Measurements from ENCODE around the gene SCAF1. TPM values are rescaled to one million over a fixed set of nuclear protein-coding genes. Genes with fewer than 3 reads are reported as not detected.

SCAF1 gene
- total and polyA plus RNA-seq, 9 of the 15 experiments (the other 6 are each of a cell fraction or from before 2014, with no cell fraction given): 0.20 to 79.0 (median 4.9) TPM

DNA sequence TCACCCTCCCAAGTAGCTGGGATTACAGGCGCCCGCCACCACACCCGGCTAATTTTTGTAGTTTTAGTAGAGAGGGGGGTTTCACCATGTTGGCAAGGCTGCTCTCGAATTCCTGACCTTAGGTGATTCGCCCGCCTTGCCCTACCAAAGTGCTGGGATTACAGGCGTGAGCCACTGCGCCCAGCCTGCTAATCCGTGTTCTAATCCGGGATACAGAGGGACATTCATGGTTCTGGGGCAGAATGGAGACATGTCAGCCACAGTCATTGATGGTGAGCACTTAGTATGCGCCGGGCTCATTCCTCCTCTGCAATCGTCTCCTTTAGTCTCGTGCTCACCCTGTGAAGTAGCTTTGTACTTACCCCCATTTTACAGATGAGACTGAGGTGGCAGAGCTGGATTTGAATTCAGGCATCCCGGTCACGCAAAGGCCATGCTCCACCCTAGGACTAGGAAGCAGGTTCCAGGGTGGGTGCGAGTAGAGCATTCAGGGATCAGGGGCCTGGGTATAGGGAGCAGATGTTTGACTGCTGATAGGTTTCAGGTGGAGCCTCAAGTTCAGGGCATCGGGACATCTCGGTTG is 10.3 kb upstream of the SCAF1 start:
- H3K9me3 ChIP-seq (replicated peaks; ENCODE audit: control insufficient read depth, insufficient read depth, low read depth, low read length): no peaks in the 10 kb centered on the region
- ATAC-seq (no peak), DNase-seq (ENCODE audit: extremely low read depth in 1 of 4, low spot score in 3 of 4) (peak in 1 of 4 experiments; percentile 49), FAIRE-seq (peak; percentile 61)
- ChIA-PET CTCF (ENCODE audit: low intra/inter-chr PET ratio) (no interaction called here), POLR2A (interaction anchor here (1.0 to 1.3 kb wide), 2 partner anchors 9 to 11 kb away, joined by 3 to 5 read pairs; partner anchors contain the start of gene RRAS)
- H3K4me3 ChIP-seq: no peak overlapping the region
- H3K9me1 ChIP-seq (ENCODE audit: control insufficient read depth, insufficient read depth, low read length): no peaks in the 10 kb centered on the region
- no TSS peak for BruUV-seq (replicated peaks)
- H3K4me1 ChIP-seq (replicated peaks in 1 of 2; ENCODE audit: control insufficient read depth in 2 of 2, insufficient read depth in 2 of 2, low read length in 2 of 2): peaks cover 6 to 19% of the 10 kb centered on the region in 2 experiments; a peak in 3 of 5 replicates
- 72% methylated on average over 19 of the region's 19 CpGs for WGBS (ENCODE audit: insufficient coverage, low coverage, missing lambda C conversion rate)
- peaks cover 6% of the 10 kb centered on the region; the same call in 1 of the 3 replicates for H3K36me3 ChIP-seq (ENCODE audit: control insufficient read depth, insufficient read depth, low read length)
- H3K9ac ChIP-seq (ENCODE audit: insufficient read depth in 1 of 2, low read depth in 2 of 2, low read length in 2 of 2): peak overlapping the region in 1 of 2 experiments; percentile 48; a peak in 1 of 4 replicates
- H2AFZ ChIP-seq (ENCODE audit: low read depth, low read length): no peak overlapping the region
- in situ Hi-C loops (cut with MboI) (no loop called here), intact Hi-C loops (cut with micrococcal nuclease) (no loop called here)
- H3K27me3 ChIP-seq (ENCODE audit: control insufficient read depth in 2 of 2, insufficient read depth in 2 of 2, low read length in 2 of 2): no peaks in the 10 kb centered on the region
- no peak overlapping the region for H3K27ac ChIP-seq (ENCODE audit: extremely low read depth, low read depth, low read length)
- no peaks in the 10 kb centered on the region for H3K79me2 ChIP-seq (ENCODE audit: control insufficient read depth, insufficient read depth, low read length)
- no peak overlapping the region; the same call in 1 of the 2 replicates for H3K4me2 ChIP-seq (ENCODE audit: insufficient read depth, low read length)
- H4K20me1 ChIP-seq (replicated peaks; ENCODE audit: control insufficient read depth, insufficient read depth, low read length): no peaks in the 10 kb centered on the region
- TF ChIP-seq RCOR1 (IDR thresholded peaks at IDR 0.05; ENCODE audit: borderline replicate concordance in 1 of 2, low read depth in 2 of 2, low read length in 2 of 2) (no peak), FUS (optimal IDR thresholded peaks at IDR 0.05; ENCODE audit: low read depth, low read length) (no peak), BCOR (IDR thresholded peaks at IDR 0.05) (peak; percentile 43; the same call in 1 of the 2 replicates), RBM25 (IDR thresholded peaks at IDR 0.05; ENCODE audit: low read depth, low read length, severe bottlenecking) (peak; percentile 38), ZNF551 (CRISPR knock-in tag; IDR thresholded peaks at IDR 0.05) (no peak), NR1H2 (CRISPR knock-in tag; IDR thresholded peaks at IDR 0.05) (no peak), CBX5 (IDR thresholded peaks at IDR 0.05; ENCODE audit: borderline replicate concordance, low read depth) (no peak)
- TF ChIP-seq, protein P1, sequence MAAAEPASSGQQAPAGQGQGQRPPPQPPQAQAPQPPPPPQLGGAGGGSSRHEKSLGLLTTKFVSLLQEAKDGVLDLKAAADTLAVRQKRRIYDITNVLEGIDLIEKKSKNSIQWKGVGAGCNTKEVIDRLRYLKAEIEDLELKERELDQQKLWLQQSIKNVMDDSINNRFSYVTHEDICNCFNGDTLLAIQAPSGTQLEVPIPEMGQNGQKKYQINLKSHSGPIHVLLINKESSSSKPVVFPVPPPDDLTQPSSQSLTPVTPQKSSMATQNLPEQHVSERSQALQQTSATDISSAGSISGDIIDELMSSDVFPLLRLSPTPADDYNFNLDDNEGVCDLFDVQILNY (CRISPR knock-in tag; IDR thresholded peaks at IDR 0.05): no peak
- TF ChIP-seq, protein P2, sequence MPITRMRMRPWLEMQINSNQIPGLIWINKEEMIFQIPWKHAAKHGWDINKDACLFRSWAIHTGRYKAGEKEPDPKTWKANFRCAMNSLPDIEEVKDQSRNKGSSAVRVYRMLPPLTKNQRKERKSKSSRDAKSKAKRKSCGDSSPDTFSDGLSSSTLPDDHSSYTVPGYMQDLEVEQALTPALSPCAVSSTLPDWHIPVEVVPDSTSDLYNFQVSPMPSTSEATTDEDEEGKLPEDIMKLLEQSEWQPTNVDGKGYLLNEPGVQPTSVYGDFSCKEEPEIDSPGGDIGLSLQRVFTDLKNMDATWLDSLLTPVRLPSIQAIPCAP (CRISPR knock-in tag; IDR thresholded peaks at IDR 0.05; ENCODE audit: borderline replicate concordance): no peak
- TF ChIP-seq, protein P3, sequence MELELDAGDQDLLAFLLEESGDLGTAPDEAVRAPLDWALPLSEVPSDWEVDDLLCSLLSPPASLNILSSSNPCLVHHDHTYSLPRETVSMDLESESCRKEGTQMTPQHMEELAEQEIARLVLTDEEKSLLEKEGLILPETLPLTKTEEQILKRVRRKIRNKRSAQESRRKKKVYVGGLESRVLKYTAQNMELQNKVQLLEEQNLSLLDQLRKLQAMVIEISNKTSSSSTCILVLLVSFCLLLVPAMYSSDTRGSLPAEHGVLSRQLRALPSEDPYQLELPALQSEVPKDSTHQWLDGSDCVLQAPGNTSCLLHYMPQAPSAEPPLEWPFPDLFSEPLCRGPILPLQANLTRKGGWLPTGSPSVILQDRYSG (tag; conservative IDR thresholded peaks at IDR 0.05; ENCODE audit: low read depth): no peak
- TF ChIP-seq, protein P4, sequence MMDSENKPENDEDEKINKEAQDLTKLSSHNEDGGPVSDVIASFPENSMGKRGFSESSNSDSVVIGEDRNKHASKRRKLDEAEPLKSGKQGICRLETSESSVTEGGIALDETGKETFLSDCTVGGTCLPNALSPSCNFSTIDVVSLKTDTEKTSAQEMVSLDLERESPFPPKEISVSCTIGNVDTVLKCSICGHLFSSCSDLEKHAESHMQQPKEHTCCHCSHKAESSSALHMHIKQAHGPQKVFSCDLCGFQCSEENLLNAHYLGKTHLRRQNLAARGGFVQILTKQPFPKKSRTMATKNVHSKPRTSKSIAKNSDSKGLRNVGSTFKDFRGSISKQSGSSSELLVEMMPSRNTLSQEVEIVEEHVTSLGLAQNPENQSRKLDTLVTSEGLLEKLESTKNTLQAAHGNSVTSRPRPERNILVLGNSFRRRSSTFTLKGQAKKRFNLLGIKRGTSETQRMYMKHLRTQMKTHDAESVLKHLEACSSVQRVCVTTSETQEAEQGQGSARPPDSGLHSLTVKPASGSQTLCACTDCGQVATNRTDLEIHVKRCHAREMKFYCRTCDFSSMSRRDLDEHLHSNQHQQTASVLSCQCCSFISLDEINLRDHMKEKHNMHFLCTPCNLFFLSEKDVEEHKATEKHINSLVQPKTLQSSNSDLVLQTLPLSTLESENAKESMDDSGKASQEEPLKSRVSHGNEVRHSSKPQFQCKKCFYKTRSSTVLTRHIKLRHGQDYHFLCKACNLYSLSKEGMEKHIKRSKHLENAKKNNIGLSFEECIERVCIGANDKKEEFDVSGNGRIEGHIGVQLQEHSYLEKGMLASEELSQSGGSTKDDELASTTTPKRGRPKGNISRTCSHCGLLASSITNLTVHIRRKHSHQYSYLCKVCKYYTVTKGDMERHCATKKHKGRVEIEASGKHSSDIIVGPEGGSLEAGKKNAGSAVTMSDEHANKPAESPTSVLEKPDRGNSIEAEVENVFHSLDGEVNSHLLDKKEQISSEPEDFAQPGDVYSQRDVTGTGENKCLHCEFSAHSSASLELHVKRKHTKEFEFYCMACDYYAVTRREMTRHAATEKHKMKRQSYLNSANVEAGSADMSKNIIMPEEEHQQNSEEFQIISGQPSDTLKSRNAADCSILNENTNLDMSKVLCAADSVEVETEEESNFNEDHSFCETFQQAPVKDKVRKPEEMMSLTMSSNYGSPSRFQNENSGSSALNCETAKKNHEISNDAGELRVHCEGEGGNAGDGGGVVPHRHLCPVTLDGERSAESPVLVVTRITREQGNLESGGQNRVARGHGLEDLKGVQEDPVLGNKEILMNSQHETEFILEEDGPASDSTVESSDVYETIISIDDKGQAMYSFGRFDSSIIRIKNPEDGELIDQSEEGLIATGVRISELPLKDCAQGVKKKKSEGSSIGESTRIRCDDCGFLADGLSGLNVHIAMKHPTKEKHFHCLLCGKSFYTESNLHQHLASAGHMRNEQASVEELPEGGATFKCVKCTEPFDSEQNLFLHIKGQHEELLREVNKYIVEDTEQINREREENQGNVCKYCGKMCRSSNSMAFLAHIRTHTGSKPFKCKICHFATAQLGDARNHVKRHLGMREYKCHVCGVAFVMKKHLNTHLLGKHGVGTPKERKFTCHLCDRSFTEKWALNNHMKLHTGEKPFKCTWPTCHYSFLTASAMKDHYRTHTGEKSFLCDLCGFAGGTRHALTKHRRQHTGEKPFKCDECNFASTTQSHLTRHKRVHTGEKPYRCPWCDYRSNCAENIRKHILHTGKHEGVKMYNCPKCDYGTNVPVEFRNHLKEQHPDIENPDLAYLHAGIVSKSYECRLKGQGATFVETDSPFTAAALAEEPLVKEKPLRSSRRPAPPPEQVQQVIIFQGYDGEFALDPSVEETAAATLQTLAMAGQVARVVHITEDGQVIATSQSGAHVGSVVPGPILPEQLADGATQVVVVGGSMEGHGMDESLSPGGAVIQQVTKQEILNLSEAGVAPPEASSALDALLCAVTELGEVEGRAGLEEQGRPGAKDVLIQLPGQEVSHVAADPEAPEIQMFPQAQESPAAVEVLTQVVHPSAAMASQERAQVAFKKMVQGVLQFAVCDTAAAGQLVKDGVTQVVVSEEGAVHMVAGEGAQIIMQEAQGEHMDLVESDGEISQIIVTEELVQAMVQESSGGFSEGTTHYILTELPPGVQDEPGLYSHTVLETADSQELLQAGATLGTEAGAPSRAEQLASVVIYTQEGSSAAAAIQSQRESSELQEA (IDR thresholded peaks at IDR 0.05; ENCODE audit: low read depth): no peak

Measured in K562 (cell line).